Mononuclear cell (primary cell): ENCODE measurements around the gene PKP3. TPM values are rescaled to one million over a fixed set of nuclear protein-coding genes. Genes with fewer than 3 reads are reported as not detected.
"Not testable (repeated sequence)": the region's sequence is repeated elsewhere in the genome, so short reads cannot be mapped to it uniquely, and the experiment has no call there.

Experiments used
- H3K27me3 ChIP-seq: 2 replicates; pipeline ENCODE4 v1.6.0; 2011; ENCODE audit warnings: low read length, control low read depth; ENCODE audit not compliant: insufficient read depth
- H3K4me1 ChIP-seq: 2 replicates; pipeline ENCODE4 v1.5.1; 2011; ENCODE audit warnings: mild to moderate bottlenecking, low read length, control low read depth; ENCODE audit not compliant: insufficient read depth
- H3K4me3 ChIP-seq: 2 replicates; pipeline ENCODE4 v1.5.1; 2011; ENCODE audit warnings: mild to moderate bottlenecking, low read length, moderate library complexity
- H3K9me3 ChIP-seq: 2 replicates; pipeline ENCODE4 v1.5.1; 2011; ENCODE audit warnings: low read depth, mild to moderate bottlenecking, control low read depth, low read length
- total RNA-seq: library from RNA; depleted of rRNA; stranded (reverse); fragments of >200 nt; gene quantifications from one replicate; pipeline ENCODE4 v1.2.3, GENCODE V29; 2012

The PKP3 gene
- total RNA-seq, 1 donor: not detected

GRCh38 chr11:429931-430456, 36.0 kb downstream of the PKP3 start:
- Histone ChIP-seq H3K4me1 (no peaks in the 10 kb centered on the region), H3K27me3 (no peaks in the 10 kb centered on the region), H3K4me3 (no peak overlapping the region), H3K9me3 (no peaks in the 10 kb centered on the region)

DNA sequence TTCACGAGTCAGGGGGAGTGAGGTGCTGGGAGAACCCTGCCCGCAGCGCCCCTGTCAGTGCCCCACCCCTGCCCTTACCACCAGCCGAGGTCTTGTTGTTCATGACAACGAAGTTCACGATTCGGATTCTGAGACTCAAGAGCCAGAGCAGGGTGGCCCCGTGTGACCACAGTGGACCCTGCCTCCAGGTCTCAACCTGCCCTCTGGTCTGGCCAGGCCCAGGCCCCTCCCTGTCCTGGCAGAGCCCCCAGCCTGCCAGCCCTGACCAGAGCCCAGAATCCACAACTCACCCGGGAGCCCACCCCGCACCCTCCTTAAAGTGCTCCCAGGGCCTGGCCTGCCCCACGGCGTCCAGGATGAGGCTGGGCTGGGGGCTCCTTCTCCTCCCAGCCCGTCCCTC, 37.9 kb downstream of the PKP3 start:
- H3K4me3 ChIP-seq: no peak overlapping the region
- no peaks in the 10 kb centered on the region for H3K9me3 ChIP-seq
- H3K27me3 ChIP-seq: no peaks in the 10 kb centered on the region
- H3K4me1 ChIP-seq: no peaks in the 10 kb centered on the region

DNA sequence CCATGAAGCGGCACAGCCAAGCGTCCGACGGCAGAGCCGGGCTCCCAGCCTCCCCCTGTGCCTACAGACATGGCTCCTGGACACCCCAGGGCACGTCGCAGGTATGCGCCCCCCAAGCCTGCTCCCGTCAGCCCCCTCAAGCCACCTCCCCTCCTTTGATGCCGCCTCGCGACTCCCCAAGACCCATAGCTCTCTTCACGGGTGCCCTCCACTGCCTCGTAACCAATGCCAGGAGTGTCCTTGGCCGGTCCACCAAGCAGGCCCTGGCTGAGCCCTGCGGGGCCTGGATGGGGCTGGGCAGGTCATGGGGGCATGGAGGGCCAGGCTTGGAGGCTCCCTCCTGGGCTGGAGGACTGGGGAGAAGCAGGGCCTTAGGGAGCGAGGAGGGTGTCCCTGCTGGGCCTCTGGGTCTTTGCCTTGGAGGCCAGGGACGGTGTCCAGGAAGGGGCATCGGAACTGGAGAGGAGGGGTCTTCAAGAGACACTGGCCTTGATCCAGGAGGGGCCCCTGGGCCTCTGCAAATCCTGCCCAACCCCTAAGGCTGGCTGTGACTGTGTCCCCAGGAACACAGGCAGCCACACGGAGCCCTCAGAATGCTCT, 38.6 kb downstream of the PKP3 start:
- H3K9me3 ChIP-seq: no peaks in the 10 kb centered on the region
- H3K27me3 ChIP-seq: no peaks in the 10 kb centered on the region
- no peak overlapping the region for H3K4me3 ChIP-seq
- no peaks in the 10 kb centered on the region for H3K4me1 ChIP-seq

DNA sequence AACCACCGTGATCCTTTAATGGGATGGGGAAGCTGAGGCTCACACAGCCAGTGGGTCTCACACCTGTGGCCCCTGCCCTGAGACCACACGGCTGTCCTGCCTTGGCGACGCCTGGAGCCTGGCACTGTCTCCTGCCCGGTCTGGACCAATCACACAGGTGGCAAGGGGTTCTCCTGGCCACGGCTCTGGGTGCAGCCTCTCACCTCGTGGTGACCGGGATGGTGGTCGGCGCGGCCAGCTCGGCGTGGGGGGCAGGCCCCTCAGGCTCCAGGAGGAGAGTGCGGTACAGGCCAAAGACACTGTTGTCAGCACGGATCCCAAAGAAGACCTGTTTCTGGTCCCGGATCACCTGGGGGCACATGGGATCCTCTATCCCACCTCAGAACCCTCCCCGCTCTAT, 39.1 kb downstream of the PKP3 start:
- no peaks in the 10 kb centered on the region for H3K4me1 ChIP-seq

GRCh38 chr11:433641-434040, 39.6 kb downstream of the PKP3 start:
- Histone ChIP-seq H3K9me3 (no peaks in the 10 kb centered on the region), H3K4me3 (no peak overlapping the region), H3K4me1 (no peaks in the 10 kb centered on the region), H3K27me3 (no peaks in the 10 kb centered on the region)

More for the DNA sequence above, 39.1 kb downstream of the PKP3 start:
- Histone ChIP-seq H3K27me3 (no peaks in the 10 kb centered on the region), H3K4me3 (no peak overlapping the region), H3K9me3 (no peaks in the 10 kb centered on the region)

- no peaks in the 10 kb centered on the region for H3K4me1 ChIP-seq
Measured at GRCh38 chr11:434496-434895, 40.5 kb downstream of the PKP3 start.

GRCh38 chr11:434999-435740, 41.2 kb downstream of the PKP3 start:
- not testable (repeated sequence) for H3K27me3 ChIP-seq, H3K4me3 ChIP-seq, H3K4me1 ChIP-seq, H3K9me3 ChIP-seq

More at GRCh38 chr11:434496-434895, 40.5 kb downstream of the PKP3 start:
- H3K27me3 ChIP-seq: no peaks in the 10 kb centered on the region
- no peak overlapping the region for H3K4me3 ChIP-seq
- H3K9me3 ChIP-seq: no peaks in the 10 kb centered on the region

DNA sequence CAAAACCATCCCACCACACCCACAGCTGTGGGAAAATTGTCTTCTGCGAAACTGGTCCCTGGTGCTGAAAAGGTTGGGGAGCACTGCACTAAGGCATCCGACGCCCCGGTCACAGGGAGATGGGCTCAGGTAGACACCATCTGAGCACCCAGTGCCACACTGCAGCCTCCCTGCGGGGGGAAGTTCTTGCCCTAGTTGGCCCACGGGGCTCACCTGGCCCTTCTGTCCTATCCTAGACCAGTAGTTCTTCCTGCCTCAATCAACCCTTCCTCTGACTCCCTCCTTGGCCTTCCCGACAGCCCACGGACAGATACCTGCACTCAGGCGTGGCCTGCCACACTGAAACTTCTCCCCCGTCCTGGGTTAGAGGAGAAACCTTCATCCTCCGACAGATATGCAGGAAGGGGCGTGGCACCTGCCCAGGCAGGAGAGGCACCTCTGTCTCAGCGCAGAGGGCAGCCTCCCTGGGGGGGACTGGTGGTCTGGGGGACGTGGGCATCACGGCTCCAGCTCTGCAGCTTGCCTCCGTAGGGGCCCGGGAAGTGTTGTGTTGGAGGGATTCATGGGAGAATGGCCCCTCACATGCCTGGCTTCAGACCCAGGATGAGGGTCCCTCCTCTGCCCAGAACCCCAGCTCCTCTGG, 43.3 kb downstream of the PKP3 start:
- H3K4me1 ChIP-seq: peaks cover 6% of the 10 kb centered on the region
- no peaks in the 10 kb centered on the region for H3K27me3 ChIP-seq
- no peaks in the 10 kb centered on the region for H3K9me3 ChIP-seq
- no peak overlapping the region for H3K4me3 ChIP-seq

GRCh38 chr11:438101-438844, 44.3 kb downstream of the PKP3 start:
- H3K4me1 ChIP-seq: peaks cover 6% of the 10 kb centered on the region
- no peaks in the 10 kb centered on the region for H3K27me3 ChIP-seq

GRCh38 chr11:439315-440064, 45.5 kb downstream of the PKP3 start:
- Histone ChIP-seq H3K4me3 (no peak overlapping the region), H3K9me3 (no peaks in the 10 kb centered on the region), H3K4me1 (peaks cover 6% of the 10 kb centered on the region), H3K27me3 (no peaks in the 10 kb centered on the region)

More at GRCh38 chr11:438101-438844, 44.3 kb downstream of the PKP3 start:
- Histone ChIP-seq H3K9me3 (no peaks in the 10 kb centered on the region), H3K4me3 (no peak overlapping the region)

DNA sequence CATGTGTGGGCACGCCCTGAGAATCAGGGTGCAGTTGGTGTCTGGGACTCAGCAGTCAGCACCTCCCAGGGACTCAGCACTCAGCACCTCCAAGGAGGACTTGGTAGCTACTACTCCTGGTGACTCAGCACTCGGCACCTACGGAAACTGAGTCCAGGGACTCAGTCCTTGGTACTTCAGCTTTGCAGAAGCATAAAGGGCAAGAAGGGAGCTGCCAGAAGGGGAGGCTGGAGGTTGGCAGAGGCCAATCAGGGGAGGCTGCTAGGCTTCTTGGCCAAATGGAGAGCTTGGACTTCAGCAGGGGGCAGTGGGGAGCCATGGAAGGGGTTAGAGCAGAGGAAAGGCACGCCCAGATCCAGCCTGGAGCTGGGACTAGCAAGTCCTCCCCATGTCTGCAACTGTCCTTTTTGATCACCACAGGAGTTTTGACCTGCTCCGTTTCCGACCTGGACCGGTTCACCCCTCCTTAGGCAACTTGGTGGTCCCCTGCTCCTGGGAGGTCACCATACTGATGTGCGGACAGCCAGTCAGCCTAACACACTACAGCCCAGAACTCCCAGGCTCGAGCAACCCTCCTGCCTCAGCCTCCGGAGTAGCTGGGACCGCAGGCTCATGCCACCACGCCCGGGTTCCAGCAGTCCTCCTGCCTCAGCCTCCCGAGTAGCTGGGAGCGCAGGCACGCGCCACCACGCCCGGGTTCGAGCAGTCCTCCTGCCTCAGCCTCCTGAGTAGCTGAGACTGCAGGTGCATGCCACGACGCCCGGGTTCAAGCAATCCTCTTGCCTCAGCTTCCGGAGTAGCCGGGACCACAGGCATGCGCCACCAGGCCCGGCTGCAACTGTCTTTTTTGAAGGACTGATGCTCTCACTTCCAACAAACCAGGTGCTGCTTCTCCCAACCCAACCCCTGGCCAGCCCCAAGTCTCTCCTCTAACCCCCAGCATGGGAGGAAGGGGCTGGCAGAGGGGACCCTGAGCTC, 46.3 kb downstream of the PKP3 start:
- H3K4me3 ChIP-seq: no peak overlapping the region
- H3K27me3 ChIP-seq: no peaks in the 10 kb centered on the region
- H3K9me3 ChIP-seq: no peaks in the 10 kb centered on the region
- peaks cover 6% of the 10 kb centered on the region for H3K4me1 ChIP-seq

DNA sequence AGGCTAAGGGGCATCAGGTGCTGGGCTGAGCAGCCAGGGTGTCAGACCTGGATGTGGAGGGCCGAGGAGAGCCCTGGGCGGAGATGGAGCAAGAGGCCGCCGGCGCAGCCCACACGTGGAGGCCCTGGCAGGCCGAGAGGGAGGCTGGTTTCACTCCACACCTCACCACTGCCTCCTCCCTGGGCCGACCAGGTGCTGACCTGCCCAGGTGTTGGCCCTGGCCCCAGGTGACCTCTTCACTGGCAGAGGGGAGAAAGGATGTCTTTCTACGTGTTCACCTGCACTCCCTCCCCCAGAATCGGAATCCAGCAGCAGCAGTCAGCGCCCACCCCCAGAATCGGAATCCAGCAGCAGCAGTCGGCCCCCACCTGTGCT, 47.0 kb downstream of the PKP3 start:
- H3K4me1 ChIP-seq: peaks cover 6% of the 10 kb centered on the region
- no peak overlapping the region for H3K4me3 ChIP-seq
- no peaks in the 10 kb centered on the region for H3K27me3 ChIP-seq
- no peaks in the 10 kb centered on the region for H3K9me3 ChIP-seq

DNA sequence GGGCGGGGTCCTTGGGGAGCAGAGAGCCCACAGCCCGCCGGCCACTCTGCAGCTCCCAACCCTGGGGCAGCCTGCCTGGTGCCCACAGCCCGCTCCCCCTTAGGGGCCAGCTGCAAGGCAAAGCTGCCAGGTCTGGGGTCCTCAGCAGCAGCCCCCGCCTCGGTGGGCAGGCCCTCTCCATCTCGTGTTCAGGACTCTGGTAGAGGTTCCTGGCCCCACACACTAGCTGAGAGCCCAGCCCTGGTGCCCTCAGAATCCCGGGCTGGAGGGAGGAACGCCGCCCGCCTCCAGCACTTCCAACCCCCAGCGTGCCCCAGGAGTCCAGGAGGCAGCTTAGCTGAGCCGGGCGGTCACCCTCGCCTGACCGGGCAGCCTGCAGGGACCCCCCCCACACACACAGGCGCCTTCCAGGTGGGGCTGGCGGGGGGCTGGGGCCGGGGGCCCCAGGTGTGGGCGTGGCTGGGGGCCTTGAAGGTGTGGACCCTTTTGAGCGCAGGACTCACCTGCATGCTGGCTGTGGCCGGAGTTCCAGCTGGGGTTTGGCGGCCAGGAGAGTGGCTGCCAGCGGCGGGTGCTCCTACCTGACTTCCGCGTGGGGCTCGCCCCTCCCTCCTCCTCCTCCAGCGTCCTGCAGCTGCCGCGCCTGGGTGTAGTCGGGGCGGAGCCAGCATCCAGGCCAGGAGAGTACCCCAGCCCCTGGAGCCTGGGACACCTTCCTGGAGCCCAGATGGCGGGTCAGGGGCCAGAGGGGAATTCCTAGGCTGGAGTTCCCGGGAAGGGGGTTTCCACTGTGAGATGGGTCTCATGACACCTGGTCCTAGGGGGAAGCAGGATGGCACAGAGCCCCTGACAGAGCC, 47.6 kb downstream of the PKP3 start, which contains the start of gene ANO9:
ANO9 (minus strand) TSS at position 594 of the 857 bp plus-strand sequence; CDS start at position 509, 85 bp downstream.
- H3K4me1 ChIP-seq: peaks cover 6% of the 10 kb centered on the region
- H3K4me3 ChIP-seq: no peak within 1 kb of the TSS
- H3K9me3 ChIP-seq: no peaks in the 10 kb centered on the region
- no peaks in the 10 kb centered on the region for H3K27me3 ChIP-seq
